Measurements from ENCODE around the gene VSIG2.

VSIG2 gene

DNA sequence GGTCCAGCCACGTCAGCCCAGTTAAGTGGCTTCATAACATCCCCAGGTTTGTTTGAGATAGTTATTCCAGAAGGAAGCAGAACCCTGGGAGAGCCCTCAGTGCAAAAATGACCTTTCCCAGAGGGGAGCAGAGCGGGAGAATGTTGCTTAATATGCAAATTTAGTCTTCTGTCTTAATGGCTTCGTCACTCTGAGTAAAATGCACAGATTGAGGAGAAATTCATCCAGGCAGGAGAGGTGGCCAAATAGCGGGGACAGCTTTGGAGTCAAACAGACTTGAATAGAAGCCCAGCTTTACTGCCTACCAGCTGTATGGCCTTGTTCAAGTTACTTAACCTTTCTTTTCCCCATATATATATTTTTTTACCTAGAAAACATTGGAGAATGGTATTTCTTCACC lies 24.6 kb downstream of the VSIG2 start:
- Histone ChIP-seq H3K27me3 (ENCODE audit: control insufficient read depth, insufficient read depth, low read length) (peaks cover 31% of the 10 kb centered on the region), H3K4me3 (ENCODE audit: low read length) (no peak overlapping the region), H3K4me1 (ENCODE audit: control insufficient read depth, low read depth, low read length) (peaks cover 15% of the 10 kb centered on the region)

DNA sequence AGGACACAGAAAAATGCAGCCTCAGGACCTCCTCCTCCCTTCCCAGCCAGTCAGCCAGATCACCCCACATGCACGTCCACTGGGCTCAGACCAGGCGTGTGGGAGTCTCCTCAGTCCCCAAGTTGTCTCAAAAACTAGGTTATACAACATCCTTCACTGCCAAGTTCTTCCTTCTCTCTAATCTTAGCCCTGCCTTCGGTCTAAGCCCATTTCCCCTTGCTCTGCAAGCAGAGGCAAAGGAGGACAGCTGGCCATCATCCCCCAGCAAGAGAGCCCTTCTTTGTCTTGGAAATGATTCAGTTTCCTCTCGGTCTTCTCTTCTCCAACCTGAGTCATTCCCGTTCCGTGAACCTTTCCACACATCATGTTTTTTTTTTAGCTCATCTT lies 26.3 kb downstream of the VSIG2 start:
- Histone ChIP-seq H3K27me3 (ENCODE audit: control insufficient read depth, insufficient read depth, low read length) (peaks cover 48% of the 10 kb centered on the region), H3K9me3 (ENCODE audit: control insufficient read depth, low read depth, low read length) (no peaks in the 10 kb centered on the region), H3K4me1 (ENCODE audit: control insufficient read depth, low read depth, low read length) (peaks cover 15% of the 10 kb centered on the region), H3K27ac (ENCODE audit: low read length) (no peak overlapping the region), H3K36me3 (ENCODE audit: control insufficient read depth, low read depth, low read length) (no peaks in the 10 kb centered on the region), H3K9ac (ENCODE audit: low read length) (no peak overlapping the region), H3K4me3 (ENCODE audit: low read length) (peak overlapping the region; percentile 11)

More for the DNA sequence above, 24.6 kb downstream of the VSIG2 start:
- Histone ChIP-seq H3K27ac (ENCODE audit: low read length) (no peak overlapping the region), H3K9me3 (ENCODE audit: control insufficient read depth, low read depth, low read length) (no peaks in the 10 kb centered on the region), H3K36me3 (ENCODE audit: control insufficient read depth, low read depth, low read length) (no peaks in the 10 kb centered on the region), H3K9ac (ENCODE audit: low read length) (no peak overlapping the region)

DNA sequence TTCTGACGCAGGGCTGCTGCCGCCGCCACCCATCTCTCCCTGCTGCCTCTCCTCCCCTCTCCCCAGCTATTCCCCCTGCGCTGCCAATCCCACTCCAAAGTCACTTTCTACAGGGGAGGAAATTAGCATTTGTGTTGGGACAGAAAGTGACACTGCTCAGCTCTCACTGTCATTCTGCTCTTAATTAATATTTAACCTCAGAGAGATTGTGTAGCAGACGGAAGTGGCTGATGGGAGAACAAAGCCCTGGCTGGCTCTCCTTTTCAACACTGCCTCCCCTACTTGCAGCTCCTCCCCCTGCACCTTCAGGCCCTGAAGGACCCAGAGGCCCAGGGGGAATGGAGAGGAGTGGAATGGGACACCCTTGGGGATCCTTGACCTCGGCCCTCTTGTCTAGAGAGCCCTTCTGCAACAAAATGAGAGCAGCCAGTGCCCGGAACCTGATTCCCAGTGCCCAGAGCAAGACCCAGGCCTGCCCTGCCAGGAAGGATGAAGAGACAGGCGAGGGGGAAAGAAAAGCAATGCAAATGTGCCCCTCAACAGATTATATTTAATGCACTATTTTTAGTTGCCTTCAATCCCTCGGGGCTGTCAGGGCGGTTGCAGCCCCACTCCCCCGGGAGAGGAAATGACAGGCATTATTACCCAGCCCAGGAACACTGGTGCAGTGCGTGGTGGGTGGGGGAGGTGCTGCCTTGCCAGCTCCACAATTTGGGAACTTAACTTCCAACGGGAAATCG lies 26.9 kb downstream of the VSIG2 start:
- Histone ChIP-seq H3K9ac (ENCODE audit: low read length) (no peak overlapping the region), H3K27ac (ENCODE audit: low read length) (no peak overlapping the region), H3K4me1 (ENCODE audit: control insufficient read depth, low read depth, low read length) (peaks cover 15% of the 10 kb centered on the region), H3K27me3 (ENCODE audit: control insufficient read depth, insufficient read depth, low read length) (peaks cover 54% of the 10 kb centered on the region), H3K9me3 (ENCODE audit: control insufficient read depth, low read depth, low read length) (no peaks in the 10 kb centered on the region), H3K36me3 (ENCODE audit: control insufficient read depth, low read depth, low read length) (no peaks in the 10 kb centered on the region), H3K4me3 (ENCODE audit: low read length) (peak overlapping the region; percentile 11)

DNA sequence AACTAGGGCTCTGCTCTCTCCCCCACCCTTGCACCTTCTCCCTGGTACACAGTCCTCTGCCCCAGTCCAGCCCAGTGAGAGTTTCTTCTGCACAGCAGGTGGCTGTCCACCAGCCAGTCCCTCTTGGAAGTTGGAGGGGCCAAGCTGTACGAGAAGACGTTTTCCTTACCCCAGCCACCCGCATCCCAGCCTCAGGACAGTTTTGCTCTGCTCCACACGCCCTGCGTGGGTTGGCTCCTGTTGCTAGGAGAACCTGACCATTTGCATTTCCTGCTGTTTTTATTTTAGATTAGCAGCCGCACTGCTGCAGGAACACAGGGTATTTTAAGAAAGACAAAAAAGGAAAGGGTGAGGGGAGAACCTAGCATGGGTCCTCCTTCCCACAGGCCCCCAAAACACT lies 29.9 kb downstream of the VSIG2 start:
- Histone ChIP-seq H3K27me3 (ENCODE audit: control insufficient read depth, insufficient read depth, low read length) (peaks cover 84% of the 10 kb centered on the region), H3K36me3 (ENCODE audit: control insufficient read depth, low read depth, low read length) (no peaks in the 10 kb centered on the region), H3K9me3 (ENCODE audit: control insufficient read depth, low read depth, low read length) (no peaks in the 10 kb centered on the region), H3K4me3 (ENCODE audit: low read length) (no peak overlapping the region), H3K9ac (ENCODE audit: low read length) (no peak overlapping the region), H3K27ac (ENCODE audit: low read length) (no peak overlapping the region), H3K4me1 (ENCODE audit: control insufficient read depth, low read depth, low read length) (peaks cover 31% of the 10 kb centered on the region)

DNA sequence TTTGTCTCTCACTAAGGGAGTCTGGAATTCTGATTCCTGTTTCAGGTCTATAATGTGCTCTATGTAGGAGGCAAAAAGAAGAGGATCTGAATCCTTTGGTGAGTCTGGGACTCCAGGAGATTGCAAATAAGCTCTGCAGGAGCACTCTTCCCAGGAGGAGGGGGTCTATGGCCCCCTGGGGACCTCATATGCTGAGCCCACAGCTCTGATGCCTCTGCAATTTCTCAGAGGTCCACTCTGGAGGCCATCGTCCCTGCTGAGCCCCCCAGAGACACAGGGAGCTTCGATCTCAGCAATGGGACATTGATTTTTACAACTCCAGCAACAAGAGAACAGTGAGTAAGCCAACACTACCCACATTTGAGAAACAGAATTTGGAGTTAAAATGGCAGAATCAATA lies 32.5 kb downstream of the VSIG2 start:
- H3K4me1 ChIP-seq (ENCODE audit: control insufficient read depth, low read depth, low read length) = peaks cover 16% of the 10 kb centered on the region
- H3K36me3 ChIP-seq (ENCODE audit: control insufficient read depth, low read depth, low read length) = no peaks in the 10 kb centered on the region
- H3K9ac ChIP-seq (ENCODE audit: low read length) = no peak overlapping the region
- H3K27me3 ChIP-seq (ENCODE audit: control insufficient read depth, insufficient read depth, low read length) = peaks cover 100% of the 10 kb centered on the region
- H3K9me3 ChIP-seq (ENCODE audit: control insufficient read depth, low read depth, low read length) = no peaks in the 10 kb centered on the region
- no peak overlapping the region for H3K4me3 ChIP-seq (ENCODE audit: low read length)
- no peak overlapping the region for H3K27ac ChIP-seq (ENCODE audit: low read length)

DNA sequence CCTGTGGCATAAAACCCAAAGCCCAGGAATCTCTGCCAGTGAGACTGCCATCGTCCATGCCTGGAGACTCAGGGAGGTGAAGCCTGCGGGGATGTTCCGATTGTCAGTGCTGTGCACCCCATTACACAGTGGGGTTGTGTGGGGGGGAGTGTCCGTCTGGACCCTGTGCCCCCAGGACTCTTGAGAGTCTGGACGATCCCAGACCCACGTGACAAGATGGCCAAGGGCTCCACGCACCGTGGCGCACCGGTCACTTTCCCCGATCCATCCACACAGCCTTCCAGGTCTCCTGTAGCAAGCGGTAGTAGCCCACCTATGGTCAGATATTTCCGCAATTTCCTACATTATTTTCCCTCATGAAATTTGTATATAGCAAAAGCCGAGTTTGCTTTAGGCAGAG lies 33.3 kb downstream of the VSIG2 start:
- peaks cover 94% of the 10 kb centered on the region for H3K27me3 ChIP-seq (ENCODE audit: control insufficient read depth, insufficient read depth, low read length)

DNA sequence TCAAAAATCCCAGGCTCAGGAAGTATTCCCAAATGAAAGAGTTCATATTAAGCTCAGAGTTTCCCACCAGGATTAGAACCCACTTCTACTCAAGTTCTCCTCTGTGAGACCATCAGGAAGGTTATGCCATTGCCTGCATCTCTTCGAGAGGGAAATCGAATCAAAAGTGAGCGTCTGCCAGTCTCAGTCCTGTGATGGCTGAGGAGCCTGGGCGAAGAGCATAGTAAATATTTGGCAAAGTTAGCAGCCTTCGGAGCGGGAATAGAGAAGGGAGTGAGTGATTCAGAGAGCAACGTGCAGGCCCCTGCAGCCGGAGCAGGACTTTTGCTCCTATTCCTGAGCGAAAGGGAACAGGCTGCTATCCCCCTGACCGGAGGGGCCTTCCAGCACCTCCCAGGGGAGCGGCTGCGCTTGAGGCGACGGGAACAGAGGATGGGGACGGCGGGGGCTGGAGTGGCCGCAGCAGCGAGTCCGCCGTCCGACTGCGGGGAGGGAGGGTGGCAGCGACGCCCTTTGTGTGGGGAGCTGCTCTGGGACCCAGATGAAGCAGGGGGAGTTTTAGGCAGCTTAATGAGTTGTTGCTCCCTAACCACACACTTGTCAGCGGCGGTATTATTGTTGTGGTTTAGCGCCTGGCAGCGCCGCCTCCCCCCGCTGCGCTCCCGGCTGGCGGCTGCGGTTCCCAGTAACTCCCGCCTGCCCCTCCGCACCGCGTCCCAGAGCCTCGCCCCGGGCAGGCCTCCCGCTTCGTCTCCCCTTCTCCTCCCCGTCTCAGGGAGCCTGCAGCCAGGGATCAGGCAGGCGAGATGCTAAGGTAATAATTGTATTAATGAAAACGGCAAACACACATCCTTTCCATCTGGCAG lies 34.0 kb downstream of the VSIG2 start:
- Histone ChIP-seq H3K27me3 (ENCODE audit: control insufficient read depth, insufficient read depth, low read length) (peaks cover 86% of the 10 kb centered on the region), H3K27ac (ENCODE audit: low read length) (no peak overlapping the region), H3K9me3 (ENCODE audit: control insufficient read depth, low read depth, low read length) (no peaks in the 10 kb centered on the region), H3K4me3 (ENCODE audit: low read length) (peak overlapping the region; percentile 58), H3K4me1 (ENCODE audit: control insufficient read depth, low read depth, low read length) (peaks cover 16% of the 10 kb centered on the region), H3K9ac (ENCODE audit: low read length) (no peak overlapping the region), H3K36me3 (ENCODE audit: control insufficient read depth, low read depth, low read length) (no peaks in the 10 kb centered on the region)

More for the DNA sequence above, 33.3 kb downstream of the VSIG2 start:
- Histone ChIP-seq H3K27ac (ENCODE audit: low read length) (no peak overlapping the region), H3K36me3 (ENCODE audit: control insufficient read depth, low read depth, low read length) (no peaks in the 10 kb centered on the region), H3K9me3 (ENCODE audit: control insufficient read depth, low read depth, low read length) (no peaks in the 10 kb centered on the region), H3K4me1 (ENCODE audit: control insufficient read depth, low read depth, low read length) (peaks cover 16% of the 10 kb centered on the region), H3K4me3 (ENCODE audit: low read length) (peak overlapping the region; percentile 58), H3K9ac (ENCODE audit: low read length) (no peak overlapping the region)

DNA sequence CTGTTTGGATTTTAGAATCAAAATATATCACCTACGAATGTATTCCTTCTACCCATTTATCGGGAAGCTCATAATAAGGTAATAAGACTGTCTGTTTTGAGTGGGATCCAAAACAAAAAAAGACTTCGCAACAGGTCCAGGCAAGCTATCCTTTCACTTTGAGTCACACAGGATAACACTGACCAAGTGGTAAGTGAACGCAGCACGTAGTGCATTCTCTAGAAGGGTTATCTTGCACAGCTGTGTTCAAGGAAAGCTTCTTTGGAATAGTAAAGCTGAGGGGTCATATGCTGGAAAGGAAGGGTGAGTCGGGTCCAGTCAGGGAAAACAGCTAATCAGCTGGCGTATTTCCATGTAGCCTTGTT lies 34.7 kb downstream of the VSIG2 start:
- Histone ChIP-seq H3K27ac (ENCODE audit: low read length) (no peak overlapping the region), H3K4me3 (ENCODE audit: low read length) (peak overlapping the region; percentile 58), H3K9me3 (ENCODE audit: control insufficient read depth, low read depth, low read length) (no peaks in the 10 kb centered on the region), H3K27me3 (ENCODE audit: control insufficient read depth, insufficient read depth, low read length) (peaks cover 80% of the 10 kb centered on the region), H3K9ac (ENCODE audit: low read length) (no peak overlapping the region), H3K4me1 (ENCODE audit: control insufficient read depth, low read depth, low read length) (peaks cover 16% of the 10 kb centered on the region), H3K36me3 (ENCODE audit: control insufficient read depth, low read depth, low read length) (no peaks in the 10 kb centered on the region)

DNA sequence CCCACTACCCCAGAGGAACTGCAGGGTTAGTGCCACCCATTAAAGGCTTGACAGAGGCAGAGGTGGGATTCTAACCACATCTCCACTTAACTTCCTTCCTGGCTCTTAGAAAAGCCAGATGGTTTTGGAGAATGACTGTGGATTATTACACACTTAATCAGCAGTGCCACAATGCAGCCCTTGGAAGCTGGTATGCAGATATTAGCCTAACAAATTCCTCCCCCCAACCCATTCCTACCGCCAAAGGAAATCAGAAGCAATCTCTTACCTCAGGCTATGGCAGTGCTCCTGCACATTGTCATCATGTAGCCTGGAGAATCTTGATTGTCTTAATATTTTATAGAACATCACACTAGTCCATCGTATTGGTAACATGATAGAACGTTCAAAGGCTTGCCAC lies 35.5 kb downstream of the VSIG2 start:
- no peak overlapping the region for H3K27ac ChIP-seq (ENCODE audit: low read length)
- H3K4me3 ChIP-seq (ENCODE audit: low read length) = no peak overlapping the region
- H3K9ac ChIP-seq (ENCODE audit: low read length) = no peak overlapping the region
- peaks cover 72% of the 10 kb centered on the region for H3K27me3 ChIP-seq (ENCODE audit: control insufficient read depth, insufficient read depth, low read length)
- H3K36me3 ChIP-seq (ENCODE audit: control insufficient read depth, low read depth, low read length) = no peaks in the 10 kb centered on the region
- H3K4me1 ChIP-seq (ENCODE audit: control insufficient read depth, low read depth, low read length) = peaks cover 16% of the 10 kb centered on the region
- no peaks in the 10 kb centered on the region for H3K9me3 ChIP-seq (ENCODE audit: control insufficient read depth, low read depth, low read length)

DNA sequence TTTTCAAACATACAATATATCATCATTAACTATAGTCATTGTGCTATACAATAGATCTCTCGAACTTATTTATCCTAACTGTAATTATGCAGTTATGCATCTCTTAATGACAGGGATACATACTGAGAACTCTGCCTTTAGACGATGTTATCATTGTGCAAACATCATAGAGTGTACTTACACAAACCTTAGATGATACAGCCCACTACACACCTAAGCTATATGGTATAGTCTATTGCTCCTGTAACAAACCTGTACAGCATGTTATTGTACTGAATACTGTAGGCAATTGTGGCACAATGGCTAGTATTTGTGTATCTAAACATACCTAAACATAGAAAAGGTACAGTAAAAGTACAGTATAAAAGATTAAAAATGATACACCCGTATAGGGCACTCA lies 39.7 kb downstream of the VSIG2 start:
- no peaks in the 10 kb centered on the region for H3K9me3 ChIP-seq (ENCODE audit: control insufficient read depth, low read depth, low read length)

DNA sequence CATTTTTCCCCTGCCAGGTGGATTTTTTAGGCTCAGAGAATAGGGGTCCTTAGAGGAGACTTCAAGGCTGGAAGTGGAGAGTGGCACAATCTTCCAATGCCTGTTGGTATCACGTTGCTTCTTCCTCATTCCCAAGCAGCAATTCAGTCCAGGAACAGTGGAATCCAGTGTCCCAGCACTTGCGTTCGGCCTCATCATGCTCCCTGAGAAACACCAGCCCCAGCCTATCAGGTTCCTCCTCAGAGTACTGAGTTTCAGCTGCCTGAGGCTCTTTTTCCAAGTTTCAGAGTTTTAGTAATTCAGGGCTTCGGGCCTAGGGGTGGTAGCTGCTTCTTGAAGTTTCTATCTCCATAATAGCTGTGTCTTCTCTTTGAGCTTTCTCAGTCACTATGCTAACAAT lies 44.2 kb downstream of the VSIG2 start:
- Histone ChIP-seq H3K9me3 (ENCODE audit: control insufficient read depth, low read depth, low read length) (no peaks in the 10 kb centered on the region), H3K36me3 (ENCODE audit: control insufficient read depth, low read depth, low read length) (no peaks in the 10 kb centered on the region), H3K27me3 (ENCODE audit: control insufficient read depth, insufficient read depth, low read length) (no peaks in the 10 kb centered on the region), H3K27ac (ENCODE audit: low read length) (no peak overlapping the region), H3K4me1 (ENCODE audit: control insufficient read depth, low read depth, low read length) (no peaks in the 10 kb centered on the region), H3K4me3 (ENCODE audit: low read length) (no peak overlapping the region), H3K9ac (ENCODE audit: low read length) (no peak overlapping the region)

More for the DNA sequence above, 39.7 kb downstream of the VSIG2 start:
- H3K27ac ChIP-seq (ENCODE audit: low read length) = no peak overlapping the region
- no peaks in the 10 kb centered on the region for H3K36me3 ChIP-seq (ENCODE audit: control insufficient read depth, low read depth, low read length)
- no peak overlapping the region for H3K4me3 ChIP-seq (ENCODE audit: low read length)
- no peak overlapping the region for H3K9ac ChIP-seq (ENCODE audit: low read length)
- no peaks in the 10 kb centered on the region for H3K4me1 ChIP-seq (ENCODE audit: control insufficient read depth, low read depth, low read length)
- peaks cover 30% of the 10 kb centered on the region for H3K27me3 ChIP-seq (ENCODE audit: control insufficient read depth, insufficient read depth, low read length)

Data from iPS-18a (cell line).